ENCODE results near the gene CNBP.

GRCh38 chr3:129182390-129183185 is 1.1 kb downstream of the CNBP start:
- TF ChIP-seq EZH2 (IDR thresholded peaks at IDR 0.05; ENCODE audit: low read length) (no peak), CTCF (optimal IDR thresholded peaks at IDR 0.05 in 1 of 3, IDR thresholded peaks at IDR 0.05 in 1 of 3, conservative IDR thresholded peaks at IDR 0.05 in 1 of 3; ENCODE audit: extremely low read depth in 1 of 3, insufficient read depth in 2 of 3, low read length in 3 of 3) (no peak)

Data from keratinocyte (primary cell).